Smooth muscle cell of the pulmonary artery (primary cell): Measurements from ENCODE around the gene C2orf74. TPM values are rescaled to one million over a fixed set of nuclear protein-coding genes. Genes with fewer than 3 reads are reported as not detected.

Source experiments
- total RNA-seq: library from RNA; depleted of rRNA; stranded (reverse); fragments of >200 nt; gene quantifications from 2 replicates; pipeline ENCODE4 v1.2.3, GENCODE V29; 2014

Gene C2orf74
- total RNA-seq: 11.3 TPM in 2 replicates

DNA sequence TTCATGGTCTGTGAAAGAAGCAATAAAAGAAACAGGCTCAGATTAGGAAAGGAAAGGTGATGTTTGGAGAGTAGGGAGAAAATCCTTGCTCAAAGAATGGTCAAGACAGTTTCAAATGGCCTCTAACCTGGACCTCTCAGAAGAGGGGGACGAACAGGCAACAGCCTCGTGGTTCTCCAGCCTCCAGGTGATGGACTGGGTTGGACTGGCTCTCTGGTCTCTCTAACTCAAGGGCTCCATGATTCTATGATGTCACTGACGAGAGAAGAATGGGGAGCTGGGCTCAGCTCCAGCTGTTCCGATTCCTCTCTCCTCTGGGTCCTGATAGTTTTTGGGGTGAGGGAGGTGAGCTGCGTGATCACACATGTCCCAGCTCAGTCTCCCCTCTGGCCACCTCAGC is at the start of gene C2orf74:
Gene C2orf74 (plus strand): TSS at position 301 of the 400 bp plus-strand sequence. CDS start 327 bp downstream, outside the sequence.

Other genes starting within 250 kb of the C2orf74 start
- gene PEX13, start 144.5 kb upstream of the C2orf74 start, total RNA-seq: 31.5 and 31.9 TPM in 2 replicates
- gene PUS10, start 143.9 kb upstream of the C2orf74 start, total RNA-seq: 5.3 and 5.7 TPM in 2 replicates
- 8.9 and 10.4 TPM in 2 replicates for gene SANBR, start 96.3 kb upstream of the C2orf74 start, total RNA-seq